DMS79 (cell line): ENCODE results near the gene RAMACL.
"Not testable (repeated sequence)": the region's sequence is repeated elsewhere in the genome, so short reads cannot be mapped to it uniquely, and the experiment has no call there.

ENCODE experiments used
- DNase-seq: peaks from one replicate; lab custom pipeline; 2025; lab: John Stamatoyannopoulos, UW

Gene RAMACL

DNA sequence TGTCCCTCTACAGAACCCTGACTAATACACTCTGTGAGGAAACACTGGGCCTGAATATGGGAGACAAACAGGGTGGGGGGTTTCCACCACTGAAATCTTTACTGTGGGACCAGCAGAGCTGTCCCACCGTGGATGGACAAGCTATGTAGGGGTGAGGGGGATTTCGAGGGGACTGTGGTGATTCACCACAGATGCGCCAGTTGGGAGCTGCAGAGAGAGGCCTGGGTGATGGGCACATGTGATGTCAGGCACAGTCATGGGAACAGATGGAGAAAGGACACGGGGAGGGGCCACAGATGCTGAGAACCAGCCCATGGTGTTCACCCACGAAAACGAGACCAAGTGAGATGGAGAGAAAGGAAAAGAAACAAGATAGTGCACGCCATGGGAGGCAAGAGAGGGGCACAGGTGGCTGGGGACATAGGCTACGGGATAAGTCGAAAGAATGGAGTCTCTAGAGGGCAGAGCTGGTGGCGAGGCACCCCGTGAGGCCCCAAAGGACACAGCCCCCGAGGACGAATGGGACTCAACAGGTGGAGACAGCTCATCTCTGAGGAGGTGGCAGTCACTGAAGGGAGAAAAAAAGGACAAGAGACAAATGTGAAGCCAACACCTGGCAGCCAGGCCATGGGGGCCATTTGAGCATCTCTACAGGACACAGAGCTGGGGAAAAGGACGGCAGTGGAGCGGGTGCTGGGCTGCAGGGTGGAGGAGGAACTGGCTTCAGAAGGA is 10.5 kb upstream of the RAMACL start:
- DNase-seq, result no peak

DNA sequence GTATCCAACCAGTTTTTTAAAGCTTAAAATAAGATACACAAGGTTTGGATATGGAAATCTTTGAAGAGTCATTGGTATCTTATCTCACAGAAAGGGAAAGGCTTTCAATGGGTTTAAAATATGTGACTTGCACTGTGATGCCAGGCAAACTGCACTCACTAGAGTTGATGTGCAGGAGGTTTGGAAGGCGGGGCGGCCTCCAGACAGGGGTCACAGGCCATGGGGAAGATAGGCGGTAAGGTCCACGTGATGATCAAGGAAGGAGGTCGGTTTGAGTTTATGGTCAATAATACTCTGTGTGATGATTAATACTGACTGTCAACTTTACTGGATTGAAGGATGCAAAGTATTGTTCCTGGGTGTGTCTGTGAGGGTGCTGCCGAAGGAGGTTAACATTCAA is 9.5 kb upstream of the RAMACL start:
- no peak for DNase-seq

GRCh38 chr6:166595061-166595780 is 8.7 kb upstream of the RAMACL start:
- DNase-seq, result no peak

GRCh38 chr6:166592821-166593220 is 6.3 kb upstream of the RAMACL start:
- no peak for DNase-seq

DNA sequence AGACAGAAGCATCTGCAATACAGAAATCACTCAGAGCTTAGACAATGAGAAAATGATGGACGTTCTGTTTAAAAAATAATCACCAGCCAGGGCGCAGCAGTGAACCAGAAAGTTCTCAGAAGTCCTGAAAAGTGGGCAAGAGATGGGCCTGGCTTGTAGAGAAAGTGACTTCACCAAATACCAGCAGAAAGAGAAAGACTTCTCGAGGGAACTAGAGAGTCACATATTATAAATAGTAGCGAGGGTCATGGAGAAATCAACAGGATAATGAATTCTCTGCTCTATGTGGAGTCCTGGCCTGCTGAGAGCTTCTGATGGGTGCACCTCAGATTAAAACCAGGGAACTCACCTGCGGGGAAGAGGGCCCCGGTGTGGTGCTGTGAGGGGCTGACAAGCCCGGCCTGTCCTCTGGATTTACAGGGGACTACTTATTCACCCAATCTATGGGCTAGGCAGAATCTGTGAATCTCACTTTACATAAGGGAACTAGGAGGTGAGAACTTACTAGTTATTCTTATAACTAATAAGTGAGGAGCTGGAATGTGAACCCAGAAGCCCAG is 5.6 kb upstream of the RAMACL start:
- DNase-seq, result no peak

DNA sequence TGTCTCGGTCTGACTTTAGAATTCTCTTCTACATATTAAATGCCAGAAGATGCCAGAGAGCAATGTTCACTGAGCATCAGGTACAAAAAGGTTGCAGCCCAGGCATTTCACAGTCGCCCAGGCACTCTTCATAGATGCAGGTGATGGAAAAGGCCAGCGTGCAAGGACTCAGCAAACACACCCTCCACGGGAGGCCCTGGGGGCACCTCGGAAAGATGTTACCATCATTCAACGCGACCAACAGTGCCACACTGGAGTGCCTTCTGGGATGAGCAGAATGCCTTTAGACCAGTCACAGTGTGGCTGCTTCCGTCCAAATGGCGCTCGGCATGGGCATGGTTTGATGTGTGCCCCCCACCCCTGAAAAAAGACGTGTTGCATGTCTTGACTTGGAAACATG is 4.5 kb upstream of the RAMACL start:
- DNase-seq, result no peak

DNA sequence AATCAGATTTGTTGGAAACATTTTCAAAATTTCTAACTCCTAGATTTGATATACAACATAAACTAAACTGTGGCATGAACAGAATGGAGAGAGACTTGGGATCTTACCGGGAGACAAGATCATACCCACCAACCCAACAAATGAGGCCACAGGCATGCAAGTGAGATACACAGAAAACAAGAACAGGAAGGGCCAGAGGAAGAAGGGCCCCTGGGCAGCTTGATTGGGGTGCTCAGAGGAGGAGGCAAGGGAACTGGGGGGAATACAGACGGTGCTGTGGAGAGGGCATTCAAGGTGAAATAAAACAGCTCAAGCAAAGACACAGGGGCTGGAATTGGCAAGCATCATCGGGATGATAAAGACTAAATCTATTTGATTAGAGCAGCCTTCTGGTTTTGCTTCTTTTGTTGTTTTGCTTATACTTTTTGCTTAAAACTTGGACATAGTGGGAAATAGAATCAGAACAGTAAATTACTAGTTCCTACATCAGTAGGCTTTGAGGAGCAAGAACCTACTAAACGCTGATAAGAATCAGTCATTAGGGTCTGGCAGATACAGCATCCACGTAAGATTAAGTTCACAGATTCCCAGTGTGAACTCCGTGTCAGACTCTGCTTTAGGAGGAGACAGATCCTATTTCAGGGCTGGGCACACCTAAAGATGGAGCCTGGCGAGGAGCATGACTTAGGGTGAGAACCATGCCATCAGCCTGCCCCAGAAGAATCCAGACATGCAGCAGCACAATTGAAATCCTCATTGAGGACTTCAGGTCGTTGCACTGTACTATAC is 3.5 kb upstream of the RAMACL start:
- DNase-seq, result no peak

GRCh38 chr6:166589337-166589731 is 2.9 kb upstream of the RAMACL start:
- no peak for DNase-seq

DNA sequence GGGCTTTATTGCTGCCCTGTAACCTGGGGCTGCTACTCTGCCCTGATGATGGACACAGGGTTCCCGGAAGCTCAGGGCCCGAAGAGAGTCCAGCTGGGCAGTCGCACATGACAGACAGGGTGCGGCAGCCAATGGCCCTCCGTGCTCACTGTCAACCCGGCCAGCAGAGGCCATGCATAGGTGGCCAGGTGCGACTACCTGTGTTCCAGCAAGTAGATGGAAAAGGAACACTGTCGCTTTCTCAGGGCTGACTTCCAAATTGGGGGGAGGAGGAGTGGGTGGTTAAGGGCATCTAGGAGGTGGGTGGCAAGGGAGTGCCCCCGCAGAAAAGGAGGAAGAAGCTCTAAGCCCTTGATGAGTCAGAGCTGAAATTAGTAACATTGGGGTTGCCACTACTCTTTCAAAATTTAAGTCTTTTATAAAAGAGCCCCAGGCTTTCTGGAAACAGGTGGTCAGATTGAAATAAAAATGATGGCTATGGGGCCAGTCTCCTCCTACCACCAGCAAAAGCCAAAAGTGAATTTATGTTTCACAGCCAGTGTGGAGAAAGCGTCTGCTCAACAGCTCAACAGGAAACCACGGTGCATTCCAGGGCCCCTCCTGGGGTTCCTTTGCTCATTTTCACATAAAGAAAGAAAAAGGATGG is 2.3 kb upstream of the RAMACL start:
- DNase-seq, result no peak

DNA sequence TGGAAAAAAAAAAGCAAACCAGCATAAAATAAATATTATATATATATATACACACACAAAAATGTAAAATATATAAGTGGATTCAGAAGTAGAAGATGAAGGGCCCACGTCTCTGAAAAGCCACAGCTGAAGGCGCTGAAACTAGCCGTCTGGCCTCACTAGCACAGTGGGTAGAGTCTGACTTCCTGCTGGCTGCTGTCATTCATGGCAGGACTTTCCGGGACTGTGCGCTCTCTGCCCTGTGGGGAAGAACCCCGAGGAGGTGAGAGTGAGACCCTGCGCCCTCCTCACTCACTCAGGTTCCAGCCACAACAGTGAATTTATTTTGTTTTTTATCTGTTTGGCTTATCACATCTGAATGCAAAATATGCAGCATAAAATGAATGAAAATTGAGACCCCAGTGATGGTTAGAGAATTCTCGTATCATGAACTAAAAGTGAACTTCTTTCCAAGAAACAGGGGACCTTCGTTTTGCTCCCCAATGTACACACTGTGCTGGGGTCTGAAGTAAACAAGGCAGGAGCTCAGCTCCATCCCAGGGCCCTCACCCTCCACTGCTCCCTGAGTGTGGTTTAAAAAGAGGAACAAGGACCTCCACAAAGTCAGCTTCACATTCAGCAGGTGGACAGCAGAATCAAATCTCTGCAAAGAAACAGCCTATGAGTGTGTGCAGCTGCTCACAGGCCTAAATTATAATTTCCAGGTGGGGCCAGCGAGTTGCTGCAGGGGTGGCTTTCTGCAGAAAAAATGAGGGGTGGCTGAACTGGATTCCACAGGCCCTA is 1.3 kb upstream of the RAMACL start:
- no peak for DNase-seq

- DNase-seq, result no peak
These were observed 1.5 kb downstream of the RAMACL start for GRCh38 chr6:166584853-166585429.

DNA sequence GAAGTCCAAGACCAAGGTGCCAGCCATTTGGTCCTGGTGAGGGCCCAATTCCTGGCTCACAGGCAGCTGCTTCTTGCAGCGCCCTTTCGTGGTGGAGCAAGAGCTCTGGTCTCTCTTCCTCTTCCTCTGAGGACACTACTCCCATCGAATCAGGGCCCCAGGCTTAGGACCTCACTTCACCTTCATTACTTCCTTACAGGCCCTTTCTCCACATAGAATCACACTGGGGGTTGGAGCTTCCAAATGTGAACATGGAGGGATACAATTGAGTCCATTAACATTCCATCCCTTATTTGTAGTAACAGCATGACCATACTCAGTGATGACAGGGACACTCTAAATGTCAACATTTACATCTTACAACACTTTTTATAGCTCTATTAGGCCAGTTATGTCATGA is 2.3 kb downstream of the RAMACL start:
- DNase-seq, result no peak

- no peak for DNase-seq
These were observed 3.1 kb downstream of the RAMACL start for GRCh38 chr6:166583230-166583965.

- DNase-seq, result no peak
These were observed 4.2 kb downstream of the RAMACL start for GRCh38 chr6:166582258-166582657.

DNA sequence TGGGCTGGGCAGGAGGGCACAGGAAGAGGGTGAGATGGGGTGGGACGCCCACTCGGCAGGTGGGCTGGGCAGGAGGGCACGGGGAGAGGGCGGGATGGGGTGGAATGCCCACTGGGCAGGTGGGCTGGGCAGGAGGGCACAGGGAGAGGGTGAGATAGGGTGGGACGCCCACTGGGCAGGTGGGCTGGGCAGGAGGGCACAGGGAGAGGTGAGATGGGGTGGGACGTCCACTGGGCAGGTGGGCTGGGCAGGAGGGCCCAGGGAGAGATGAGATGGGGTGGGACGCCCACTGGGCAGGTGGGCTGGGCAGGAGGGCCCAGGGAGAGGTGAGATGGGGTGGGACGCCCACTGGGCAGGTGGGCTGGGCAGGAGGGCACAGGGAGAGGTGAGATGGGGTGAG is 4.7 kb downstream of the RAMACL start:
- not testable (repeated sequence) for DNase-seq

- no peak for DNase-seq
These were observed 5.4 kb downstream of the RAMACL start for GRCh38 chr6:166581091-166581511.

- DNase-seq, result no peak
These were observed 6.1 kb downstream of the RAMACL start for GRCh38 chr6:166580076-166581050.

DNA sequence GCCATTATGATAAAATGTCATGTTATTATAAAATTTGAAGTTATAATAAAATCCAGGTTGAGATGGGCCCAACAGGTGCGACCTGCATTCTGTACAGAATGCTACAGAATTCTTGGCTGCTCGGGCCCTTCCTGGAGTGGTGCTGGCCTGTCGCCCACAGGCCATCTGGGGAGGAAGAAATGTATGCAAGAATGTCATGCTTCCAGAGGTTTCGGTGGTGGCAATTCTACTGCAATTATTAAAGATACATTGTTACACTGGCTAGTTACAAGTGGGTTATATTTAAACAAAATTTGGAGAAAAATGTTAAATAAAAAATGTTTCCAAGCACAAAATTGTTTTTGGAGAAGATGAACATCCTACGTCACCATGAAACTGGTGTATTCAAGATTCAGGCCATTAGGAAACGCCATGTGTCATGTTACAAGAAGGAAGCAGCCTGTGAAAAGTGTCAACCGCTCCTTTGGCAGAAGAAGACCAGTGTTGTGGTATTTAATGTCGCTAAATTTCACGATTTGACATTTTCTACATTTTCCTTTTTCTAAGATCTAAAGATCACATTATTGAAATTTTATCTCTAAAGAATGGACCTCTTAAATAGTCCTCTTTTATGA is 7.1 kb downstream of the RAMACL start:
- no peak for DNase-seq
